B cell (primary cell): ENCODE data around the gene GPR135. TPM values are rescaled to one million over a fixed set of nuclear protein-coding genes. Genes with fewer than 3 reads are reported as not detected.

Experiments used
- ATAC-seq: fragments of 200-7000 bp; cut with Tn5 transposase; one replicate; pipeline ENCODE4 v1.10.0; 2021; ENCODE audit warnings: low read depth, mild to moderate bottlenecking, moderate number of reproducible peaks, moderate library complexity
- CTCF ChIA-PET: fragments of 350-600 bp; sonication (Branson Sonifier 250); formaldehyde crosslinking; loops from one replicate; lab custom pipeline; 2021; ENCODE audit warnings: antibody characterized with exemption, inconsistent platforms; lab: Charles Lee
- POLR2A ChIA-PET: fragments of 350-600 bp; sonication (Branson Sonifier 250); formaldehyde crosslinking; loops from one replicate; lab custom pipeline; 2021; ENCODE audit warnings: antibody characterized with exemption; lab: Charles Lee
- DNase-seq: peaks from one replicate; pipeline ENCODE4 v3.0.0; 2013
- H2AFZ ChIP-seq: 2 replicates; pipeline ENCODE4 v1.6.1; 2012; ENCODE audit warnings: mild to moderate bottlenecking, low read depth, low read length; ENCODE audit not compliant: insufficient read depth, poor library complexity, severe bottlenecking
- H3K27ac ChIP-seq, 2 donors: 1 replicate in 1 of 2; 2 replicates in 1 of 2; pipeline ENCODE4 v1.5.1; 2012 to 2013; ENCODE audit warnings: low read length in 2 of 2, mild to moderate bottlenecking in 2 of 2, moderate library complexity in 1 of 2
- H3K27me3 ChIP-seq, 4 experiments: fragments of 200-600 bp in 1 of 4; sonication (generic) in 1 of 4; replicated peaks in 1 of 4; 1 replicate in 2 of 4; 2 replicates in 2 of 4; pipeline versions ENCODE4 v1.6.1 to v1.7.0; 2013 to 2016; ENCODE audit warnings: low read length in 3 of 4, mild to moderate bottlenecking in 2 of 4, mixed read lengths in 1 of 4, moderate library complexity in 1 of 4; ENCODE audit not compliant: insufficient read depth in 4 of 4, control insufficient read depth in 3 of 4; ENCODE audit errors: control extremely low read depth in 1 of 4
- H3K36me3 ChIP-seq, 2 experiments: replicated peaks in 1 of 2; 1 replicate in 1 of 2; 2 replicates in 1 of 2; pipeline versions ENCODE4 v1.6.1 to v1.7.1; 2013; ENCODE audit warnings: low read length in 1 of 2; ENCODE audit not compliant: insufficient read depth in 2 of 2, control insufficient read depth in 1 of 2; ENCODE audit errors: control extremely low read depth in 1 of 2, extremely low read depth in 1 of 2
- H3K4me1 ChIP-seq, 2 donors: fragments of 200-600 bp in 1 of 2; sonication (generic) in 1 of 2; 1 replicate in 1 of 2; 2 replicates in 1 of 2; pipeline versions ENCODE4 v1.5.1 to v1.6.1; 2013 to 2017; ENCODE audit warnings: low read length in 2 of 2; ENCODE audit not compliant: control insufficient read depth in 2 of 2, insufficient read depth in 2 of 2
- H3K4me2 ChIP-seq: replicated peaks from 2 replicates; pipeline ENCODE3; 2012; ENCODE audit warnings: mild to moderate bottlenecking, low read depth, low read length; ENCODE audit not compliant: poor library complexity, severe bottlenecking
- H3K4me3 ChIP-seq, 5 experiments: fragments of 200-600 bp in 1 of 5; sonication (generic) in 1 of 5; 1 replicate in 3 of 5; 2 replicates in 2 of 5; pipeline versions ENCODE4 v1.5.1 to v1.7.0; 2011 to 2016; ENCODE audit warnings: low read length in 4 of 5, mild to moderate bottlenecking in 4 of 5, low read depth in 2 of 5, control low read depth in 1 of 5, moderate library complexity in 1 of 5; ENCODE audit not compliant: insufficient read depth in 1 of 5; ENCODE audit errors: control extremely low read depth in 1 of 5, extremely low read depth in 1 of 5
- H3K79me2 ChIP-seq: fragments of 200-600 bp; sonication (generic); one replicate; pipeline ENCODE4 v1.6.0; 2016; ENCODE audit warnings: low read length; ENCODE audit not compliant: control insufficient read depth, insufficient read depth
- H3K9ac ChIP-seq: fragments of 200-600 bp; sonication (generic); 2 replicates; pipeline ENCODE4 v1.6.1; 2017; ENCODE audit warnings: mild to moderate bottlenecking, low read length, moderate library complexity
- H3K9me3 ChIP-seq, 3 donors: one replicate each; pipeline versions ENCODE4 v1.6.1 to v1.7.1; 2013; ENCODE audit warnings: low read length in 2 of 3; ENCODE audit not compliant: control insufficient read depth in 2 of 3, insufficient read depth in 1 of 3; ENCODE audit errors: control extremely low read depth in 1 of 3
- H4K20me1 ChIP-seq: 2 replicates; pipeline ENCODE4 v1.6.0; 2012; ENCODE audit warnings: mild to moderate bottlenecking, low read length; ENCODE audit not compliant: insufficient read depth, control insufficient read depth, poor library complexity, severe bottlenecking
- H3K27ac Mint-ChIP-seq: one replicate; pipeline ENCODE4 v1.8.0; 2021; ENCODE audit warnings: mixed read lengths
- H3K27me3 Mint-ChIP-seq: one replicate; pipeline ENCODE4 v1.8.0; 2021; ENCODE audit warnings: mixed read lengths
- H3K4me1 Mint-ChIP-seq: one replicate; pipeline ENCODE4 v1.8.0; 2021; ENCODE audit warnings: mixed read lengths
- H3K4me3 Mint-ChIP-seq: one replicate; pipeline ENCODE4 v1.8.0; 2021; ENCODE audit warnings: mixed read lengths
- H3K9me3 Mint-ChIP-seq: one replicate; pipeline ENCODE4 v1.8.0; 2022; ENCODE audit warnings: mixed read lengths; ENCODE audit not compliant: insufficient read depth
- CTCF ChIP-seq: fragments of 200-600 bp; IDR thresholded peaks from one replicate; pipeline ENCODE4 v1.8.0; 2022; ENCODE audit warnings: antibody characterized with exemption, mild to moderate bottlenecking
- EZH2 ChIP-seq: IDR thresholded peaks from 2 replicates; pipeline ENCODE4 v1.6.1; 2012; ENCODE audit warnings: borderline replicate concordance, low read depth, mild to moderate bottlenecking, moderate library complexity, low read length; ENCODE audit not compliant: insufficient read depth, poor library complexity, severe bottlenecking
- WGBS: methylation state at CpG from one replicate; pipeline ENCODE4 v1.1.5; 2013; ENCODE audit warnings: missing lambda C conversion rate; ENCODE audit not compliant: insufficient coverage; 5-methylcytosine and 5-hydroxymethylcytosine counted together
- intact Hi-C: fragments of 100-400 bp; cut with micrococcal nuclease; formaldehyde crosslinking; loops from one replicate; pipeline ENCODE4 v1.10.0; 2022
- polyA plus RNA-seq: library from polyadenylated mRNA; depleted of rRNA; stranded (reverse); fragments of >200 nt; gene quantifications from 2 replicates; pipeline ENCODE4 v1.2.3, GENCODE V29; 2012
- total RNA-seq, 2 donors: library from RNA; stranded (reverse); fragments of 120-200 nt in 1 of 2; gene quantifications; 1 replicate in 1 of 2; 2 replicates in 1 of 2; pipeline versions ENCODE4 v1.2.3 to v1.2.4, GENCODE V29; 2013 to 2022

The GPR135 gene
- total and polyA plus RNA-seq, 2 donors (not counting 1 experiment from before 2014, with no cell fraction given): 1.2 to 4.7 TPM

GRCh38 chr14:59425322-59425935, 39.8 kb downstream of the GPR135 start:
- H3K9me3 Mint-ChIP-seq: no peaks in the 10 kb centered on the region
- no peak overlapping the region for H3K4me2 ChIP-seq
- no peak overlapping the region for H3K4me3 ChIP-seq
- no peak overlapping the region for H3K4me3 Mint-ChIP-seq
- no peaks in the 10 kb centered on the region for H3K27me3 ChIP-seq
- no peak overlapping the region for H2AFZ ChIP-seq
- no peaks in the 10 kb centered on the region for H4K20me1 ChIP-seq
- H3K27me3 Mint-ChIP-seq: peaks cover 7% of the 10 kb centered on the region
- WGBS: no CpG with 5 or more reads among the region's 3 CpGs
- no peak overlapping the region for H3K27ac ChIP-seq
- ChIA-PET POLR2A (no interaction called here), CTCF (interaction anchor here (1.0 kb wide), 1 partner anchor 296 kb away, joined by 3 read pairs; no protein-coding TSS in a partner anchor)
- H3K79me2 ChIP-seq: no peaks in the 10 kb centered on the region
- intact Hi-C loops: no loop called here
- no peak overlapping the region for H3K9ac ChIP-seq
- no peaks in the 10 kb centered on the region for H3K9me3 ChIP-seq
- ATAC-seq (no peak), DNase-seq (no peak)
- H3K4me1 ChIP-seq: peaks cover 12 to 16% of the 10 kb centered on the region in 2 donors
- H3K4me1 Mint-ChIP-seq: peaks cover 26% of the 10 kb centered on the region
- H3K27ac Mint-ChIP-seq: no peak overlapping the region
- H3K36me3 ChIP-seq: no peaks in the 10 kb centered on the region
- no peak for TF ChIP-seq EZH2
- no peak for TF ChIP-seq CTCF

GRCh38 chr14:59424341-59425071, 40.7 kb downstream of the GPR135 start:
- ChIA-PET CTCF (interaction anchor here (1.0 kb wide), 1 partner anchor 295 kb away, joined by 3 read pairs; no protein-coding TSS in a partner anchor), POLR2A (no interaction called here)
- peaks cover 7% of the 10 kb centered on the region for H3K27me3 Mint-ChIP-seq
- H3K4me3 Mint-ChIP-seq: no peak overlapping the region
- H3K9me3 ChIP-seq: no peaks in the 10 kb centered on the region
- TF ChIP-seq CTCF (no peak), EZH2 (no peak)
- DNase-seq: no peak
- no peaks in the 10 kb centered on the region for H3K9me3 Mint-ChIP-seq
- H3K36me3 ChIP-seq: no peaks in the 10 kb centered on the region
- H3K27me3 ChIP-seq: no peaks in the 10 kb centered on the region
- WGBS: 89% methylated on average over 4 of the region's 4 CpGs
- H3K4me3 ChIP-seq: no peak overlapping the region
- H3K4me2 ChIP-seq: no peak overlapping the region
- H3K4me1 Mint-ChIP-seq: peaks cover 26% of the 10 kb centered on the region
- H3K4me1 ChIP-seq: peaks cover 12 to 16% of the 10 kb centered on the region in 2 donors
- no peaks in the 10 kb centered on the region for H4K20me1 ChIP-seq
- intact Hi-C loops: no loop called here
- no peak overlapping the region for H3K27ac Mint-ChIP-seq
- no peak overlapping the region for H3K9ac ChIP-seq
- no peaks in the 10 kb centered on the region for H3K79me2 ChIP-seq
- no peak for ATAC-seq
- no peak overlapping the region for H2AFZ ChIP-seq
- no peak overlapping the region for H3K27ac ChIP-seq
